ENCODE measurements around the gene INO80C.

- TF ChIP-seq CTCF (IDR thresholded peaks at IDR 0.05; ENCODE audit: insufficient read depth, low read depth, low read length) (no peak), EZH2 (IDR thresholded peaks at IDR 0.05; ENCODE audit: insufficient read depth, low read length) (no peak)
These were observed 13.7 kb upstream of the INO80C start for GRCh38 chr18:35511428-35511827.

Measured in astrocyte (in vitro differentiated cells and primary cell).